GM12878 (cell line): Measurements from ENCODE around the gene PDF. TPM values are rescaled to one million over a fixed set of nuclear protein-coding genes. Genes with fewer than 3 reads are reported as not detected.
"Not testable (repeated sequence)": the region's sequence is repeated elsewhere in the genome, so short reads cannot be mapped to it uniquely, and the experiment has no call there.

Source experiments
- ATAC-seq: fragments of 200-7000 bp; cut with Tn5 transposase; 3 replicates; pipeline ENCODE4 v1.9.1; 2020; ENCODE audit warnings: mild to moderate bottlenecking, moderate library complexity
- BruUV-seq: library from RNA; stranded (reverse); fragments of 400-500 nt; replicated peaks from 2 replicates; lab custom pipeline; 2021; lab: Mats Ljungman, UMichigan
- CTCF ChIA-PET: fragments of 300-600 bp; sonication (Branson Sonifier 250); formaldehyde crosslinking; extraction: SDS; loops from one replicate; lab custom pipeline; 2021; ENCODE audit warnings: inconsistent platforms; lab: Yijun Ruan, JAX
- POLR2A ChIA-PET: fragments of 350-600 bp; formaldehyde crosslinking; extraction: SDS; loops from one replicate; lab custom pipeline; 2021; ENCODE audit warnings: inconsistent platforms; lab: Charles Lee
- RAD21 ChIA-PET: fragments of 300-600 bp; sonication (Branson Sonifier 250); formaldehyde crosslinking; loops from one replicate; lab custom pipeline; 2023; ENCODE audit warnings: antibody characterized with exemption; ENCODE audit not compliant: unreplicated experiment; lab: Charles Lee
- SMC1A ChIA-PET: fragments of 300-600 bp; sonication (Branson Sonifier 250); formaldehyde crosslinking; loops from one replicate; lab custom pipeline; 2023; ENCODE audit not compliant: unreplicated experiment, uncharacterized antibody; lab: Charles Lee
- DNase-seq: peaks from one replicate; pipeline ENCODE4 v3.0.0-alpha.2; 2011; ENCODE audit warnings: low read depth, low spot score
- FAIRE-seq: peaks from 3 replicates; lab custom pipeline; 2011; peaks lifted over from hg19 to GRCh38; lab: Jason Lieb, UNC
- H2AFZ ChIP-seq: 2 replicates; pipeline ENCODE4 v1.6.0; 2011; ENCODE audit warnings: low read depth, low read length, control low read depth; ENCODE audit not compliant: control insufficient read depth
- H3K27ac ChIP-seq: 2 replicates; pipeline ENCODE4 v1.5.1; 2011; ENCODE audit warnings: control low read depth; ENCODE audit not compliant: control insufficient read depth, insufficient read depth
- H3K27me3 ChIP-seq, 2 experiments: replicated peaks in 1 of 2; 2 replicates each; pipeline versions ENCODE4 v1.6.0 to v1.6.1; 2011; ENCODE audit warnings: low read length in 1 of 2; ENCODE audit not compliant: control insufficient read depth in 2 of 2, insufficient read depth in 2 of 2
- H3K36me3 ChIP-seq, 2 experiments: 2 replicates each; pipeline ENCODE4 v1.5.1; 2011; ENCODE audit warnings: low read length in 1 of 2; ENCODE audit not compliant: control insufficient read depth in 2 of 2, insufficient read depth in 2 of 2
- H3K4me1 ChIP-seq: 2 replicates; pipeline ENCODE4 v1.6.1; 2011; ENCODE audit warnings: mild to moderate bottlenecking, low read length, moderate library complexity, mixed read lengths; ENCODE audit not compliant: control insufficient read depth, insufficient read depth
- H3K4me2 ChIP-seq: 2 replicates; pipeline ENCODE4 v1.6.0; 2011; ENCODE audit warnings: control low read depth; ENCODE audit not compliant: control insufficient read depth, insufficient read depth
- H3K4me3 ChIP-seq: fragments of 200-600 bp; sonication (generic); 2 replicates; pipeline ENCODE4 v1.5.1; 2016
- H3K79me2 ChIP-seq: 2 replicates; pipeline ENCODE4 v1.6.0; 2011; ENCODE audit warnings: low read length; ENCODE audit not compliant: control insufficient read depth, insufficient read depth
- H3K9ac ChIP-seq: 2 replicates; pipeline ENCODE4 v1.8.0; 2011; ENCODE audit warnings: low read length, control low read depth, mixed read lengths; ENCODE audit not compliant: control insufficient read depth, insufficient read depth
- H3K9me3 ChIP-seq: replicated peaks from 3 replicates; pipeline ENCODE4 v1.5.1; 2011; ENCODE audit warnings: mild to moderate bottlenecking, low read length; ENCODE audit not compliant: control insufficient read depth, insufficient read depth
- H4K20me1 ChIP-seq: 2 replicates; pipeline ENCODE4 v1.6.0; 2011; ENCODE audit not compliant: control insufficient read depth, insufficient read depth
- EED ChIP-seq: sonication (generic); IDR thresholded peaks from 2 replicates; pipeline ENCODE4 v1.6.1; 2016; ENCODE audit warnings: antibody characterized with exemption, low read depth
- FOXK2 ChIP-seq: fragments of 450-650 bp; IDR thresholded peaks from 2 replicates; pipeline ENCODE4 v1.6.1; 2017; ENCODE audit warnings: mild to moderate bottlenecking, moderate library complexity
- WGBS: methylation state at CpG from one replicate; pipeline ENCODE4 v1.1.6; 2016; ENCODE audit warnings: low lambda C conversion rate; ENCODE audit not compliant: insufficient replicate concordance, insufficient coverage; ENCODE audit errors: missing lambda C conversion rate; 5-methylcytosine and 5-hydroxymethylcytosine counted together
- in situ Hi-C: fragments of 300-500 bp; cut with MboI; formaldehyde crosslinking; loops from 9 replicates; pipeline ENCODE4 v1.14.3; 2018; ENCODE audit warnings: mixed read lengths
- intact Hi-C: fragments of 100-400 bp; cut with micrococcal nuclease; formaldehyde crosslinking; loops from one replicate; pipeline ENCODE4 v1.14.2; 2022; ENCODE audit not compliant: unreplicated experiment
- polyA plus RNA-seq, 11 experiments: library from polyadenylated mRNA; depleted of rRNA in 4 of 11; unstranded in 6 of 11; stranded (reverse) in 5 of 11; fragments of >200 nt; fragmentation: Nextera tagmentation in 4 of 11; fragmentation: Illumina TruSeq in 1 of 11; extraction: Ambion mirVana in 4 of 11; extraction: Trizol in 1 of 11; gene quantifications; 1 replicate in 1 of 11; 2 replicates in 10 of 11; pipeline versions ENCODE4 v1.2.1 to v1.2.3, GENCODE V29; 2011 to 2016; ENCODE audit warnings: inconsistent platforms in 2 of 11, missing spikeins in 2 of 11, low read depth in 1 of 11
- total RNA-seq, 4 experiments: library from RNA; depleted of rRNA in 3 of 4; stranded (reverse); fragments of >200 nt in 3 of 4; fragmentation: Illumina TruSeq in 1 of 4; extraction: Trizol in 1 of 4; gene quantifications; 2 replicates each; pipeline versions ENCODE4 v1.2.1 to v1.2.3, GENCODE V29; 2013 to 2021
- TF ChIP-seq, protein P1 (sequence below): fragments of 450-650 bp; IDR thresholded peaks from 2 replicates; pipeline ENCODE4 v1.6.1; 2018; ENCODE audit warnings: mild to moderate bottlenecking, low read depth, moderate library complexity; ENCODE audit not compliant: partially characterized antibody

The PDF gene
- total and polyA plus RNA-seq, 10 of the 15 experiments (the other 5 are each of a cell fraction or from before 2014, with no cell fraction given) = 0.13 to 44.1 (median 16.7) TPM

DNA sequence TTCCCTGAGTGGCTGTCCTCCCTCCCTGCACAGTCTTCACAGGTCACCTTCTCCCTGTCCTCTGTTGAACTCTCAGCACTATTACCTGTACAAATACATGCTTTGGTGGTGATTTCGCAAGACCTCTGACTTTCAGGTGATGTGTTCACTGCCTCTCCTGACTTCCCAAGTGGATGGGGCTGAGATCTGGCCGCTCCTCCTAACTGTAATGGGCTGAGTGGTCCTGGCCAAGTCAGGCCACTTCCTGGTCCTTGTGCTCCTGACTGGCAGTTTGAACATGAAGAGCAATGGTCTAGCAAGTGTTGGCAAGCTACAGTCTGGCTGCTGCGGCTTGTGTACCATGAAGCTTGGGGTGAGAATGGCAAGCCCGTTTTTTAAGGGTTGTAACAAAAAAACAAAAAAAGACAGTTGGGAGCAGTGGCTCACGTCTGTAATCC lies 32.9 kb upstream of the PDF start:
- ChIA-PET CTCF (no interaction called here), SMC1A (interaction anchor here (0.7 kb wide), 1 partner anchor 107 kb away, joined by 3 read pairs; no protein-coding TSS in a partner anchor), RAD21 (no interaction called here)
- intact Hi-C loops (no loop called here), in situ Hi-C loops (no loop called here)
- no peaks in the 10 kb centered on the region for H3K4me1 ChIP-seq
- H3K4me3 ChIP-seq = no peak overlapping the region
- H4K20me1 ChIP-seq = no peaks in the 10 kb centered on the region
- no peaks in the 10 kb centered on the region for H3K27me3 ChIP-seq
- H2AFZ ChIP-seq = no peak overlapping the region
- no peak for DNase-seq
- TF ChIP-seq FOXK2 (no peak), EED (no peak)
- TF ChIP-seq, protein P1, sequence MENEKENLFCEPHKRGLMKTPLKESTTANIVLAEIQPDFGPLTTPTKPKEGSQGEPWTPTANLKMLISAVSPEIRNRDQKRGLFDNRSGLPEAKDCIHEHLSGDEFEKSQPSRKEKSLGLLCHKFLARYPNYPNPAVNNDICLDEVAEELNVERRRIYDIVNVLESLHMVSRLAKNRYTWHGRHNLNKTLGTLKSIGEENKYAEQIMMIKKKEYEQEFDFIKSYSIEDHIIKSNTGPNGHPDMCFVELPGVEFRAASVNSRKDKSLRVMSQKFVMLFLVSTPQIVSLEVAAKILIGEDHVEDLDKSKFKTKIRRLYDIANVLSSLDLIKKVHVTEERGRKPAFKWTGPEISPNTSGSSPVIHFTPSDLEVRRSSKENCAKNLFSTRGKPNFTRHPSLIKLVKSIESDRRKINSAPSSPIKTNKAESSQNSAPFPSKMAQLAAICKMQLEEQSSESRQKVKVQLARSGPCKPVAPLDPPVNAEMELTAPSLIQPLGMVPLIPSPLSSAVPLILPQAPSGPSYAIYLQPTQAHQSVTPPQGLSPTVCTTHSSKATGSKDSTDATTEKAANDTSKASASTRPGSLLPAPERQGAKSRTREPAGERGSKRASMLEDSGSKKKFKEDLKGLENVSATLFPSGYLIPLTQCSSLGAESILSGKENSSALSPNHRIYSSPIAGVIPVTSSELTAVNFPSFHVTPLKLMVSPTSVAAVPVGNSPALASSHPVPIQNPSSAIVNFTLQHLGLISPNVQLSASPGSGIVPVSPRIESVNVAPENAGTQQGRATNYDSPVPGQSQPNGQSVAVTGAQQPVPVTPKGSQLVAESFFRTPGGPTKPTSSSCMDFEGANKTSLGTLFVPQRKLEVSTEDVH = no peak
- TF ChIP-seq, all 136 proteins: peak for 0
- POLR2A ChIA-PET = no interaction called here
- no peak overlapping the region for H3K9ac ChIP-seq
- 77% methylated on average over 5 of the region's 5 CpGs for WGBS
- no peaks in the 10 kb centered on the region for H3K9me3 ChIP-seq
- no peak overlapping the region for H3K27ac ChIP-seq
- BruUV-seq = no TSS peak
- peaks cover 14 to 29% of the 10 kb centered on the region in 2 experiments for H3K36me3 ChIP-seq
- FAIRE-seq = no peak
- H3K4me2 ChIP-seq = no peak overlapping the region
- no peaks in the 10 kb centered on the region for H3K79me2 ChIP-seq
- ATAC-seq = no peak

DNA sequence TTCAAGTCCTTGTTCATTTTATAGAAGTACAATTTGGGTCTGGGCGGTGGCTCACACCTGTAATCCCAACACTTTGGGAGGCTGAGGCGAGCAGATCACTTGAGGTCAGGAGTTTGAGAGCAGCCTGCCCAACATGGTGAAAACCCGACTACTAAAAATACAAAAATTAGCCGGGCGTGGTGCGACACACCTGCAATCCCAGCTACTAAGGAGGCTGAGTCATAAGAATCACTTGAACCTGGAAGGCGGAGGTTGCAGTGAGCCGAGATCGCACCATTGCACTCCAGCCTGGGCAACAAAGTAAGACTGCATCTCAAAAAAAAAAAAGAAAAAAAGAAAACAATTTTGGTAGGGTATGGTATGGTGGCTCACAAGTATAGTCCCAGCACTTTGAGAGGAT lies 29.7 kb upstream of the PDF start:
- H3K9me3 ChIP-seq, H3K9ac ChIP-seq, H3K36me3 ChIP-seq, H3K4me2 ChIP-seq, SMC1A ChIA-PET, H3K4me1 ChIP-seq, H3K4me3 ChIP-seq, RAD21 ChIA-PET, in situ Hi-C loops, POLR2A ChIA-PET, FAIRE-seq, H4K20me1 ChIP-seq, H2AFZ ChIP-seq, CTCF ChIA-PET, H3K79me2 ChIP-seq, ATAC-seq, BruUV-seq, DNase-seq, H3K27me3 ChIP-seq, intact Hi-C loops, H3K27ac ChIP-seq: not testable (repeated sequence)
- WGBS = 52% methylated on average over 8 of the region's 9 CpGs
